ENCODE data around the gene TVP23A. TPM values are rescaled to one million over a fixed set of nuclear protein-coding genes. Genes with fewer than 3 reads are reported as not detected.

Gene TVP23A
- total and polyA plus RNA-seq, 10 of the 15 experiments (the other 5 are each of a cell fraction or from before 2014, with no cell fraction given), result 1.1 to 6.4 (median 2.2) TPM

GRCh38 chr16:10820546-10820945 lies 2.0 kb upstream of the TVP23A start:
- Histone ChIP-seq H3K9me3 (replicated peaks; ENCODE audit: control insufficient read depth, insufficient read depth, low read length) (no peaks in the 10 kb centered on the region), H3K9ac (ENCODE audit: control insufficient read depth, insufficient read depth, low read length) (peak overlapping the region; percentile 21), H3K79me2 (ENCODE audit: control insufficient read depth, insufficient read depth, low read length) (no peaks in the 10 kb centered on the region), H3K27ac (ENCODE audit: control insufficient read depth, insufficient read depth) (peak overlapping the region; percentile 79), H3K27me3 (replicated peaks in 1 of 2; ENCODE audit: control insufficient read depth in 2 of 2, insufficient read depth in 2 of 2, low read length in 1 of 2) (no peaks in the 10 kb centered on the region), H3K4me1 (ENCODE audit: control insufficient read depth, insufficient read depth, low read length) (peaks cover 23% of the 10 kb centered on the region), H4K20me1 (ENCODE audit: control insufficient read depth, insufficient read depth) (no peaks in the 10 kb centered on the region), H2AFZ (ENCODE audit: control insufficient read depth, low read depth, low read length) (no peak overlapping the region), H3K4me2 (ENCODE audit: control insufficient read depth, insufficient read depth) (peak overlapping the region; percentile 50; the same call in 1 of the 2 replicates), H3K36me3 (ENCODE audit: control insufficient read depth in 2 of 2, insufficient read depth in 2 of 2, low read length in 1 of 2) (no peaks in the 10 kb centered on the region), H3K4me3 (no peak overlapping the region)
- TF ChIP-seq SRF (IDR thresholded peaks at IDR 0.05; ENCODE audit: low read depth in 2 of 2, low read length in 2 of 2) (no peak), FOXK2 (IDR thresholded peaks at IDR 0.05) (no peak), NBN (IDR thresholded peaks at IDR 0.05) (0 out of 2 replicates have a peak, but pooled peaks have one; percentile 7)
- ChIA-PET POLR2A (interaction anchor here (0.6 to 3.0 kb wide), 16 partner anchors 8 to 83 kb away, joined by 3 to 13 read pairs (median 5); no protein-coding TSS in a partner anchor), SMC1A (ENCODE audit: uncharacterized antibody, unreplicated experiment) (interaction anchor here (0.6 to 3.0 kb wide), 24 partner anchors 9 to 507 kb away, joined by 3 to 41 read pairs (median 6); partner anchors contain the start of genes CIITA and NUBP1), RAD21 (ENCODE audit: unreplicated experiment) (interaction anchor here (0.9 to 3.4 kb wide), 16 partner anchors 8 to 98 kb away, joined by 3 to 44 read pairs (median 5); partner anchors contain the start of gene CIITA), CTCF (interaction anchor here (0.7 to 2.0 kb wide), 13 partner anchors 14 to 320 kb away, joined by 3 to 11 read pairs (median 4); partner anchors contain the start of gene CIITA)
- no peak for FAIRE-seq
- no peak; the same call in 2 of the 3 replicates for ATAC-seq
- intact Hi-C loops (cut with micrococcal nuclease; ENCODE audit: unreplicated experiment) (no loop called here), in situ Hi-C loops (cut with MboI) (no loop called here)
- DNase-seq (ENCODE audit: low read depth, low spot score), result no peak
- TSS peak; percentile 71 for BruUV-seq (replicated peaks)
- 0% methylated on average over 1 of the region's 1 CpG for WGBS (ENCODE audit: insufficient coverage, insufficient replicate concordance, low lambda C conversion rate, missing lambda C conversion rate)

DNA sequence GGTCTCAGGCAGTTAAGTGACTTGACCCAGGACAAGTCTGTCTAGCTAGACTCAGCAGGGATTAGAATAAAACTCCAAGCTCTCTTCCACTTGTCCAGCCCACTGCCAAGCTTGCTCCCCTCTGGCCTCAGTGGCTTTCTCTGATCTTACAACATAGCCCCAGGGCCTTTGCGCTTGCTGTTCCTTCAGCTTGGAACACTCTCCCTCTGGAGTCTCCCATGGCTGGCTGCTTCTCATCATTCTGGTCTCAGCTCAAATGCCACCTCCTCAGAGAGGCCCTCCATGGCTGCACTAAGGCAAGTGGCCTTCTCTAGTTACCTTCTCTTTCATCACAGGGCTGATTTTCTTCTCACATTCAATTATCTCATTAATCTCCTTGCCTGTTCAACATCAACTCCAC lies 1.1 kb downstream of the TVP23A start:
- ATAC-seq (no peak), FAIRE-seq (no peak), DNase-seq (ENCODE audit: low read depth, low spot score) (no peak)
- TF ChIP-seq PAX5 (IDR thresholded peaks at IDR 0.05; ENCODE audit: borderline replicate concordance, low read depth, low read length) (no peak), RFX5 (IDR thresholded peaks at IDR 0.05; ENCODE audit: low read depth, low read length) (no peak), EED (IDR thresholded peaks at IDR 0.05; ENCODE audit: low read depth) (no peak), ZBED1 (IDR thresholded peaks at IDR 0.05; ENCODE audit: borderline replicate concordance) (no peak), NR2F1 (conservative IDR thresholded peaks at IDR 0.05) (no peak), NR2C1 (IDR thresholded peaks at IDR 0.05) (no peak), CTCF (IDR thresholded peaks at IDR 0.05 in 2 of 3, conservative IDR thresholded peaks at IDR 0.05 in 1 of 3; ENCODE audit: control insufficient read depth in 2 of 3, extremely low read depth in 1 of 3, insufficient read depth in 1 of 3, low read depth in 3 of 3, low read length in 3 of 3) (no peak), RELB (IDR thresholded peaks at IDR 0.05; ENCODE audit: low read depth) (no peak), ZNF24 (IDR thresholded peaks at IDR 0.05) (no peak), RELA (IDR thresholded peaks at IDR 0.05; ENCODE audit: borderline replicate concordance, partially characterized antibody) (no peak)
- Histone ChIP-seq H3K36me3 (ENCODE audit: control insufficient read depth in 2 of 2, insufficient read depth in 2 of 2, low read length in 1 of 2) (no peaks in the 10 kb centered on the region; a peak in 1 of 4 replicates), H4K20me1 (ENCODE audit: control insufficient read depth, insufficient read depth) (no peaks in the 10 kb centered on the region), H3K27me3 (replicated peaks in 1 of 2; ENCODE audit: control insufficient read depth in 2 of 2, insufficient read depth in 2 of 2, low read length in 1 of 2) (no peaks in the 10 kb centered on the region), H3K9ac (ENCODE audit: control insufficient read depth, insufficient read depth, low read length) (no peak overlapping the region), H3K4me3 (no peak overlapping the region), H3K79me2 (ENCODE audit: control insufficient read depth, insufficient read depth, low read length) (no peaks in the 10 kb centered on the region), H3K4me1 (ENCODE audit: control insufficient read depth, insufficient read depth, low read length) (peaks cover 43% of the 10 kb centered on the region), H3K4me2 (ENCODE audit: control insufficient read depth, insufficient read depth) (no peak overlapping the region), H3K9me3 (replicated peaks; ENCODE audit: control insufficient read depth, insufficient read depth, low read length) (no peaks in the 10 kb centered on the region), H3K27ac (ENCODE audit: control insufficient read depth, insufficient read depth) (no peak overlapping the region), H2AFZ (ENCODE audit: control insufficient read depth, low read depth, low read length) (no peak overlapping the region)
- in situ Hi-C loops (cut with MboI) (no loop called here), intact Hi-C loops (cut with micrococcal nuclease; ENCODE audit: unreplicated experiment) (no loop called here)
- ChIA-PET POLR2A (interaction anchor here (0.5 kb wide), 1 partner anchor 20 kb away, joined by 4 read pairs; no protein-coding TSS in a partner anchor), SMC1A (ENCODE audit: uncharacterized antibody, unreplicated experiment) (interaction anchor here (0.8 to 1.6 kb wide), 6 partner anchors 16 to 73 kb away, joined by 3 to 6 read pairs (median 4); no protein-coding TSS in a partner anchor), CTCF (no interaction called here), RAD21 (ENCODE audit: unreplicated experiment) (interaction anchor here (1.1 kb wide), 1 partner anchor 73 kb away, joined by 3 read pairs; no protein-coding TSS in a partner anchor)
- BruUV-seq (replicated peaks), result no TSS peak
- 100% methylated on average over 1 of the region's 1 CpG for WGBS (ENCODE audit: insufficient coverage, insufficient replicate concordance, low lambda C conversion rate, missing lambda C conversion rate)
